H9 (cell line): Measurements from ENCODE around the gene STX2. TPM values are rescaled to one million over a fixed set of nuclear protein-coding genes. Genes with fewer than 3 reads are reported as not detected.

Experiments
- DNase-seq: peaks from one replicate; pipeline ENCODE4 v3.0.0-alpha.2; 2017
- H2AFZ ChIP-seq: one replicate; pipeline ENCODE4 v1.6.1; 2013; ENCODE audit warnings: mild to moderate bottlenecking, low read length, control low read depth, moderate library complexity
- H2AK5ac ChIP-seq: 2 replicates; pipeline ENCODE4 v1.6.1; 2013; ENCODE audit warnings: low read length, control low read depth, mixed read lengths; ENCODE audit not compliant: insufficient read length
- H2BK120ac ChIP-seq: one replicate; pipeline ENCODE4 v1.6.1; 2013; ENCODE audit warnings: low read depth, mild to moderate bottlenecking, low read length, control low read depth, inconsistent platforms; ENCODE audit not compliant: poor library complexity, severe bottlenecking
- H2BK12ac ChIP-seq: 2 replicates; pipeline ENCODE4 v1.6.1; 2013; ENCODE audit warnings: low read length, control low read depth, mixed read lengths, low read depth; ENCODE audit not compliant: insufficient read length
- H2BK15ac ChIP-seq: 2 replicates; pipeline ENCODE4 v1.6.1; 2013; ENCODE audit warnings: low read depth, low read length, control low read depth
- H2BK20ac ChIP-seq: one replicate; pipeline ENCODE4 v1.6.1; 2013; ENCODE audit warnings: low read depth, mild to moderate bottlenecking, low read length, control low read depth, inconsistent platforms; ENCODE audit not compliant: poor library complexity, severe bottlenecking
- H2BK5ac ChIP-seq: 2 replicates; pipeline ENCODE4 v1.6.1; 2013; ENCODE audit warnings: low read length, control low read depth, mixed read lengths; ENCODE audit not compliant: insufficient read length
- H3K14ac ChIP-seq: 2 replicates; pipeline ENCODE4 v1.6.1; 2013; ENCODE audit warnings: low read length, control low read depth; ENCODE audit not compliant: insufficient read depth
- H3K18ac ChIP-seq: 2 replicates; pipeline ENCODE4 v1.6.1; 2013; ENCODE audit warnings: low read depth, mild to moderate bottlenecking, mixed read lengths, low read length, control low read depth; ENCODE audit not compliant: insufficient read length
- H3K23ac ChIP-seq: 2 replicates; pipeline ENCODE4 v1.6.1; 2013; ENCODE audit warnings: low read length, control low read depth, mixed read lengths, low read depth; ENCODE audit not compliant: insufficient read length
- H3K23me2 ChIP-seq: 2 replicates; pipeline ENCODE4 v1.6.1; 2013; ENCODE audit warnings: low read depth, mild to moderate bottlenecking, mixed read lengths, low read length, control low read depth; ENCODE audit not compliant: insufficient read length, poor library complexity, severe bottlenecking
- H3K27ac ChIP-seq: 2 replicates; pipeline ENCODE4 v1.5.1; 2013; ENCODE audit warnings: low read length, control low read depth, mixed read lengths, low read depth; ENCODE audit not compliant: insufficient read length
- H3K27me3 ChIP-seq: 2 replicates; pipeline ENCODE4 v1.6.1; 2013; ENCODE audit warnings: low read length, control low read depth, inconsistent platforms; ENCODE audit not compliant: insufficient read depth
- H3K4ac ChIP-seq: 2 replicates; pipeline ENCODE4 v1.6.1; 2013; ENCODE audit warnings: low read depth, mild to moderate bottlenecking, control low read depth, inconsistent platforms, low read length, moderate library complexity
- H3K4me1 ChIP-seq: 2 replicates; pipeline ENCODE4 v1.6.1; 2013; ENCODE audit warnings: low read length, control low read depth, inconsistent platforms; ENCODE audit not compliant: insufficient read depth
- H3K4me2 ChIP-seq: 2 replicates; pipeline ENCODE4 v1.6.1; 2013; ENCODE audit warnings: low read length, control low read depth, mixed read lengths; ENCODE audit not compliant: insufficient read length, insufficient read depth
- H3K56ac ChIP-seq: 2 replicates; pipeline ENCODE4 v1.6.1; 2013; ENCODE audit warnings: low read depth, mild to moderate bottlenecking, mixed read lengths, low read length, control low read depth; ENCODE audit not compliant: insufficient read length
- H3K79me1 ChIP-seq: 2 replicates; pipeline ENCODE4 v1.6.1; 2013; ENCODE audit warnings: low read depth, mild to moderate bottlenecking, moderate library complexity, low read length, control low read depth, inconsistent platforms; ENCODE audit not compliant: insufficient read depth, poor library complexity, severe bottlenecking
- H3K79me2 ChIP-seq: 2 replicates; pipeline ENCODE4 v1.6.1; 2013; ENCODE audit warnings: low read length, control low read depth, inconsistent platforms; ENCODE audit not compliant: insufficient read depth
- H3K9ac ChIP-seq: 2 replicates; pipeline ENCODE4 v1.6.1; 2013; ENCODE audit warnings: low read length, control low read depth, mixed read lengths; ENCODE audit not compliant: insufficient read length; ENCODE audit errors: extremely low read depth
- H3K9me3 ChIP-seq: one replicate; pipeline ENCODE4 v1.6.1; 2013; ENCODE audit warnings: low read depth, low read length, inconsistent platforms; ENCODE audit not compliant: control insufficient read depth
- H3T11ph ChIP-seq: one replicate; pipeline ENCODE4 v1.6.1; 2013; ENCODE audit warnings: mild to moderate bottlenecking, low read length, control low read depth, inconsistent platforms
- H4K20me1 ChIP-seq: one replicate; pipeline ENCODE4 v1.6.1; 2013; ENCODE audit not compliant: control insufficient read depth, insufficient read length, insufficient read depth
- H4K5ac ChIP-seq: 2 replicates; pipeline ENCODE4 v1.6.1; 2013; ENCODE audit warnings: low read depth, mild to moderate bottlenecking, mixed read lengths, low read length, control low read depth; ENCODE audit not compliant: insufficient read length
- H4K8ac ChIP-seq: replicated peaks from 2 replicates; pipeline ENCODE4 v1.6.1; 2013; ENCODE audit warnings: low read length, control low read depth, mixed read lengths, low read depth; ENCODE audit not compliant: insufficient read length
- H4K91ac ChIP-seq: 2 replicates; pipeline ENCODE4 v1.6.1; 2013; ENCODE audit warnings: low read depth, mild to moderate bottlenecking, moderate library complexity, mixed read lengths, low read length, control low read depth; ENCODE audit not compliant: insufficient read length
- H3K27ac Mint-ChIP-seq, 3 experiments: 2 replicates in 2 of 3; 3 replicates in 1 of 3; pipeline ENCODE4 v1.8.0; 2020 to 2021; ENCODE audit warnings: mixed read lengths in 3 of 3, mild to moderate bottlenecking in 1 of 3, moderate library complexity in 1 of 3
- H3K27me3 Mint-ChIP-seq: 2 replicates; pipeline ENCODE4 v1.8.0; 2021; ENCODE audit warnings: low read depth, mild to moderate bottlenecking, moderate library complexity, mixed read lengths
- H3K36me3 Mint-ChIP-seq, 3 experiments: 2 replicates in 2 of 3; 3 replicates in 1 of 3; pipeline ENCODE4 v1.8.0; 2020 to 2021; ENCODE audit warnings: low read depth in 3 of 3, mixed read lengths in 3 of 3; ENCODE audit not compliant: insufficient read depth in 1 of 3
- H3K4me1 Mint-ChIP-seq, 2 experiments: 2 replicates each; pipeline ENCODE4 v1.8.0; 2020; ENCODE audit warnings: mixed read lengths in 2 of 2
- H3K4me3 Mint-ChIP-seq, 2 experiments: 2 replicates in 1 of 2; 3 replicates in 1 of 2; pipeline ENCODE4 v1.8.0; 2020 to 2021; ENCODE audit warnings: mild to moderate bottlenecking in 2 of 2, mixed read lengths in 2 of 2, moderate library complexity in 1 of 2
- H3K9me3 Mint-ChIP-seq, 2 experiments: 2 replicates in 1 of 2; 3 replicates in 1 of 2; pipeline ENCODE4 v1.8.0; 2020; ENCODE audit warnings: mild to moderate bottlenecking in 2 of 2, mixed read lengths in 2 of 2, moderate library complexity in 1 of 2
- WGBS: extraction: QIAGEN DNeasy Blood & Tissue Kit; methylation state at CpG from one replicate; pipeline ENCODE4 v1.1.7; 2013; ENCODE audit warnings: missing lambda C conversion rate, low lambda C conversion rate, mixed read lengths; ENCODE audit not compliant: insufficient read length; ENCODE audit errors: extremely low coverage; 5-methylcytosine and 5-hydroxymethylcytosine counted together
- total RNA-seq: library from RNA; stranded (reverse); gene quantifications from 2 replicates; pipeline ENCODE4 v1.2.1, GENCODE V29; 2021
- TF ChIP-seq, protein P1 (sequence below): fragments of 200-600 bp; sonication (generic); conservative IDR thresholded peaks from 3 replicates; pipeline ENCODE4 v1.8.0; 2021; ENCODE audit warnings: antibody characterized with exemption, mild to moderate bottlenecking

STX2 gene
- total RNA-seq, 1 experiment from 2014 or later = 19.4 TPM

DNA sequence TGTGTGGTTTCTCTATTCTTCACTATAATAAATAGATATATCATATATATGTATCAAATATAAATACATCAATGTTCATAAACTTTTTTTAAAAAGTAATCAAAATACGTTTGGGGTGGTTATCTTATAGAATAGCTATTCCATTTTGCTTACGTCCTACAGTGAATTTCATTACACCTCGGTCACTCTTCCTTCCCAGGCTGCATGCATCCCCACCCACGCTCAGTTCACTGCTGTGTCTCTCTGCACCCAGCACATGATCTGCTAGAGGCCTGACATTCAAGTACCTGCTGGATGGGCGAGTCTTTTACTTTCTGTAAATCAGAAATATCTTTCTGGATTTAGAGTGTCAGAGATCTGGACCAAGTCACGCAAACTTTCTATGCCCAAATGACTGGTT is 3.6 kb downstream of the STX2 start:
- Mint-ChIP-seq H3K27ac (no peak overlapping the region), H3K4me3 (no peak overlapping the region), H3K36me3 (peaks cover 0 to 4% (median 0%) of the 10 kb centered on the region in 3 experiments; a peak in 3 of 7 replicates), H3K9me3 (no peaks in the 10 kb centered on the region), H3K27me3 (peaks cover 18% of the 10 kb centered on the region), H3K4me1 (peaks cover 50 to 69% of the 10 kb centered on the region in 2 experiments)
- no peak overlapping the region for H3K27ac ChIP-seq
- no peak overlapping the region for H2BK120ac ChIP-seq
- H3K9ac ChIP-seq = no peak overlapping the region
- no peak overlapping the region for H2AK5ac ChIP-seq
- H4K5ac ChIP-seq = no peak overlapping the region
- peaks cover 3% of the 10 kb centered on the region for H3K79me1 ChIP-seq
- no peak overlapping the region for H2AFZ ChIP-seq
- no peaks in the 10 kb centered on the region for H3K9me3 ChIP-seq
- TF ChIP-seq, protein P1, sequence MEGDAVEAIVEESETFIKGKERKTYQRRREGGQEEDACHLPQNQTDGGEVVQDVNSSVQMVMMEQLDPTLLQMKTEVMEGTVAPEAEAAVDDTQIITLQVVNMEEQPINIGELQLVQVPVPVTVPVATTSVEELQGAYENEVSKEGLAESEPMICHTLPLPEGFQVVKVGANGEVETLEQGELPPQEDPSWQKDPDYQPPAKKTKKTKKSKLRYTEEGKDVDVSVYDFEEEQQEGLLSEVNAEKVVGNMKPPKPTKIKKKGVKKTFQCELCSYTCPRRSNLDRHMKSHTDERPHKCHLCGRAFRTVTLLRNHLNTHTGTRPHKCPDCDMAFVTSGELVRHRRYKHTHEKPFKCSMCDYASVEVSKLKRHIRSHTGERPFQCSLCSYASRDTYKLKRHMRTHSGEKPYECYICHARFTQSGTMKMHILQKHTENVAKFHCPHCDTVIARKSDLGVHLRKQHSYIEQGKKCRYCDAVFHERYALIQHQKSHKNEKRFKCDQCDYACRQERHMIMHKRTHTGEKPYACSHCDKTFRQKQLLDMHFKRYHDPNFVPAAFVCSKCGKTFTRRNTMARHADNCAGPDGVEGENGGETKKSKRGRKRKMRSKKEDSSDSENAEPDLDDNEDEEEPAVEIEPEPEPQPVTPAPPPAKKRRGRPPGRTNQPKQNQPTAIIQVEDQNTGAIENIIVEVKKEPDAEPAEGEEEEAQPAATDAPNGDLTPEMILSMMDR = no peak
- no peak overlapping the region for H3K4ac ChIP-seq
- no peak overlapping the region for H4K8ac ChIP-seq
- no peak overlapping the region for H2BK12ac ChIP-seq
- H3K23me2 ChIP-seq = peaks cover 8% of the 10 kb centered on the region
- H3K18ac ChIP-seq = no peak overlapping the region
- H4K20me1 ChIP-seq = no peaks in the 10 kb centered on the region
- H3K79me2 ChIP-seq = peaks cover 7% of the 10 kb centered on the region; the same call in 1 of the 2 replicates
- H3T11ph ChIP-seq = no peak overlapping the region
- H4K91ac ChIP-seq = no peak overlapping the region
- H3K14ac ChIP-seq = no peak overlapping the region
- WGBS = no CpG with 5 or more reads among the region's 6 CpGs
- DNase-seq = peak; percentile 19
- no peak overlapping the region for H2BK5ac ChIP-seq
- no peaks in the 10 kb centered on the region; the same call in 1 of the 2 replicates for H3K4me1 ChIP-seq
- no peak overlapping the region for H3K4me2 ChIP-seq
- no peaks in the 10 kb centered on the region for H3K27me3 ChIP-seq
- H3K23ac ChIP-seq = no peak overlapping the region
- no peak overlapping the region for H2BK15ac ChIP-seq
- H3K56ac ChIP-seq = no peak overlapping the region
- no peak overlapping the region for H2BK20ac ChIP-seq
